ENCODE measurements around the gene TEAD2.

GRCh38 chr19:49378512-49378911 lies 16.3 kb upstream of the TEAD2 start:
- TF ChIP-seq CTCF (conservative IDR thresholded peaks at IDR 0.05; ENCODE audit: low read depth, low read length), result no peak
- no peak for TF ChIP-seq EZH2 (IDR thresholded peaks at IDR 0.05; ENCODE audit: low read length, unreplicated experiment)
- TF ChIP-seq EZH2phosphoT487 (IDR thresholded peaks at IDR 0.05; ENCODE audit: borderline replicate concordance, low read length), result no peak
